Heart left ventricle (tissue), 16 donors: ENCODE results near the gene WHRN. TPM values are rescaled to one million over a fixed set of nuclear protein-coding genes. Genes with fewer than 3 reads are reported as not detected.

Experiments used
- ATAC-seq, 4 donors: fragments of 200-7000 bp; cut with Tn5 transposase; one replicate each; pipeline ENCODE4 v1.9.1; 2020 to 2022; ENCODE audit warnings: moderate library complexity in 4 of 4, mild to moderate bottlenecking in 3 of 4, moderate number of reproducible peaks in 1 of 4
- DNase-seq, 5 donors: peaks; one replicate each; pipeline ENCODE4 v3.0.0-alpha.2; 2020
- H3K27ac ChIP-seq, 12 donors: fragments of 200-600 bp; sonication (generic) in 4 of 12; one replicate each; pipeline versions ENCODE4 v1.5.0 to v1.8.0; 2016 to 2022; ENCODE audit warnings: mild to moderate bottlenecking in 2 of 12
- H3K27me3 ChIP-seq, 9 donors: fragments of 200-600 bp; sonication (generic) in 2 of 9; one replicate each; pipeline versions ENCODE4 v1.5.1 to v1.8.0; 2016 to 2022; ENCODE audit warnings: mild to moderate bottlenecking in 3 of 9
- H3K36me3 ChIP-seq, 9 donors: fragments of 200-600 bp; sonication (generic) in 2 of 9; one replicate each; pipeline versions ENCODE4 v1.5.0 to v1.8.0; 2018 to 2022; ENCODE audit warnings: mild to moderate bottlenecking in 2 of 9
- H3K4me1 ChIP-seq, 12 donors: fragments of 200-600 bp; sonication (generic) in 4 of 12; one replicate each; pipeline versions ENCODE4 v1.5.0 to v1.8.0; 2016 to 2022; ENCODE audit warnings: mild to moderate bottlenecking in 3 of 12
- H3K4me3 ChIP-seq, 12 donors: fragments of 200-600 bp; sonication (generic) in 4 of 12; one replicate each; pipeline versions ENCODE4 v1.5.0 to v1.8.0; 2017 to 2022; ENCODE audit warnings: mild to moderate bottlenecking in 9 of 12, moderate library complexity in 4 of 12
- H3K9me3 ChIP-seq, 12 donors: fragments of 200-600 bp; sonication (generic) in 4 of 12; one replicate each; pipeline versions ENCODE4 v1.5.0 to v1.8.0; 2016 to 2022; ENCODE audit warnings: mild to moderate bottlenecking in 1 of 12
- CTCF ChIP-seq, 12 donors: fragments of 200-600 bp; sonication (generic) in 4 of 12; IDR thresholded peaks; one replicate each; pipeline versions ENCODE4 v1.5.0 to v1.8.0; 2018 to 2022; ENCODE audit warnings: antibody characterized with exemption in 12 of 12, mild to moderate bottlenecking in 5 of 12
- POLR2A ChIP-seq, 2 donors: fragments of 450-650 bp; IDR thresholded peaks; one replicate each; pipeline ENCODE4 v1.6.1; 2017; ENCODE audit warnings: antibody characterized with exemption in 2 of 2, mild to moderate bottlenecking in 2 of 2, moderate library complexity in 2 of 2
- WGBS, 4 donors: extraction: QIAGEN DNeasy Blood & Tissue Kit in 2 of 4; methylation state at CpG; one replicate each; pipeline versions ENCODE4 v1.1.5 to v1.1.7; 2013 to 2018; 5-methylcytosine and 5-hydroxymethylcytosine counted together
- intact Hi-C, 10 donors: fragments of 100-400 bp; cut with DNase I; formaldehyde crosslinking; loops; one replicate each; pipeline versions ENCODE4 v1.11.1 to v1.14.2; 2022
- polyA plus RNA-seq, 2 donors: library from polyadenylated mRNA; stranded (reverse); fragments of 200-250 nt; gene quantifications; one replicate each; pipeline ENCODE4 v1.2.3, GENCODE V29; 2013
- total RNA-seq, 9 donors: library from RNA; depleted of rRNA in 2 of 9; stranded (reverse); fragments of >200 nt in 2 of 9; fragmentation: NEBNext Ultra II Directional in 3 of 9; extraction: Animal tissue kit (Norgen Biotek cat#: 25700) in 3 of 9; gene quantifications; one replicate each; pipeline versions ENCODE4 v1.1.0 to v1.2.4, GENCODE V29; 2016 to 2023
- donor health status: ischemic (EF 13 %, LVEDD 7.1; RV severe dilation, severe dysfunction).
- donor health status: healthy with polysubstance abuse.
- donor health status: DM: no; HTN: yes; CAD: no.
- donor health status: DM: no; HTN: no; CAD: no.
- donor health status: ischemic (EF 25% LVEDD 6.9; RV normal size, moderate dysfunction).
- donor health status: ischemic (EF 25% LVEDD 5.7; RV mildly dilated, moderate dysfunction).
- donor health status: healthy.
- donor health status: DM: yes; HTN: yes; CAD: no.
- donor health status: ischemic (EF 35%, LVEDD 5.7; RV mildly dilated, moderate dysfunction).
- donor health status: nonischemic (EF 11% LVEDD 7.7; RV severe dilation, severe dysfunction).
- donor health status: DM: yes; HTN: yes; CAD: no.
- donor health status: PGD.
- donor health status: ischemic (EF 29% LVEDD 5.4; RV normal size, mild dysfunction).
- donor health status: nonischemic (EF 23%, LVEDD 6.1; RV moderate dilation, normal function).

The WHRN gene
- total and polyA plus RNA-seq, 11 donors = 0.12 to 1.4 (median 0.56) TPM

- no peak overlapping the region for H3K4me3 ChIP-seq
- TF ChIP-seq POLR2A (IDR thresholded peaks at IDR 0.05) (no peak), CTCF (IDR thresholded peaks at IDR 0.05) (no peak)
- H3K9me3 ChIP-seq = no peaks in the 10 kb centered on the region
- H3K4me1 ChIP-seq = peaks cover 0 to 12% (median 0%) of the 10 kb centered on the region in 12 donors
- intact Hi-C loops = loop anchor here in 1 of 10 donors (10.0 kb wide), 1 partner anchor 497 kb away; no protein-coding TSS in a partner anchor
- DNase-seq (no peak), ATAC-seq (no peak)
- H3K27me3 ChIP-seq = no peaks in the 10 kb centered on the region
- 81 to 83% (median 82%) methylated on average over 6 of the region's 6 CpGs for WGBS, 4 donors
- no peak overlapping the region for H3K27ac ChIP-seq
- H3K36me3 ChIP-seq = no peaks in the 10 kb centered on the region
These were observed 87.2 kb downstream of the WHRN start for GRCh38 chr9:114418053-114418452.

GRCh38 chr9:114417511-114417910, 87.8 kb downstream of the WHRN start:
- Histone ChIP-seq H3K27me3 (no peaks in the 10 kb centered on the region), H3K4me1 (peaks cover 0 to 12% (median 0%) of the 10 kb centered on the region in 12 donors), H3K27ac (no peak overlapping the region), H3K4me3 (no peak overlapping the region), H3K36me3 (no peaks in the 10 kb centered on the region), H3K9me3 (no peaks in the 10 kb centered on the region)
- no peak for DNase-seq
- ATAC-seq = no peak
- TF ChIP-seq CTCF (IDR thresholded peaks at IDR 0.05) (no peak), POLR2A (IDR thresholded peaks at IDR 0.05) (no peak)
- intact Hi-C loops = loop anchor here in 1 of 10 donors (10.0 kb wide), 1 partner anchor 497 kb away; no protein-coding TSS in a partner anchor
- 68 to 88% (median 70%) methylated on average over 3 of the region's 3 CpGs for WGBS, 4 donors

GRCh38 chr9:114416906-114417305, 88.4 kb downstream of the WHRN start:
- Histone ChIP-seq H3K4me1 (peaks cover 0 to 12% (median 0%) of the 10 kb centered on the region in 12 donors), H3K27ac (no peak overlapping the region), H3K9me3 (no peaks in the 10 kb centered on the region), H3K36me3 (no peaks in the 10 kb centered on the region), H3K4me3 (no peak overlapping the region), H3K27me3 (no peaks in the 10 kb centered on the region)
- DNase-seq = no peak
- no peak for ATAC-seq
- TF ChIP-seq POLR2A (IDR thresholded peaks at IDR 0.05) (no peak), CTCF (IDR thresholded peaks at IDR 0.05) (no peak)
- intact Hi-C loops = loop anchor here in 1 of 10 donors (10.0 kb wide), 1 partner anchor 498 kb away; no protein-coding TSS in a partner anchor
- 86 to 92% (median 88%) methylated on average over 2 of the region's 2 CpGs for WGBS, 4 donors

GRCh38 chr9:114416290-114416689, 89.0 kb downstream of the WHRN start:
- no peaks in the 10 kb centered on the region for H3K27me3 ChIP-seq

More at GRCh38 chr9:114416290-114416689, 89.0 kb downstream of the WHRN start:
- Histone ChIP-seq H3K4me1 (peaks cover 0 to 12% (median 0%) of the 10 kb centered on the region in 12 donors), H3K4me3 (no peak overlapping the region), H3K36me3 (no peaks in the 10 kb centered on the region), H3K27ac (peak overlapping the region in 1 of 12 donors; percentile 32), H3K9me3 (no peaks in the 10 kb centered on the region)
- 66 to 86% (median 73%) methylated on average over 5 of the region's 5 CpGs for WGBS, 4 donors
- intact Hi-C loops = loop anchor here in 1 of 10 donors (10.0 kb wide), 1 partner anchor 499 kb away; no protein-coding TSS in a partner anchor
- DNase-seq = no peak
- ATAC-seq = no peak
- no peak for TF ChIP-seq CTCF (IDR thresholded peaks at IDR 0.05)
- no peak for TF ChIP-seq POLR2A (IDR thresholded peaks at IDR 0.05)
